ENCODE data around the gene MAML1.
"Not testable (repeated sequence)": the region's sequence is repeated elsewhere in the genome, so short reads cannot be mapped to it uniquely, and the experiment has no call there.

GRCh38 chr5:179697543-179697942 lies 35.1 kb upstream of the MAML1 start:
- TF ChIP-seq CTCF (conservative IDR thresholded peaks at IDR 0.05 in 1 of 2, IDR thresholded peaks at IDR 0.05 in 1 of 2; ENCODE audit: low read depth in 1 of 2, low read length in 2 of 2); EZH2 (IDR thresholded peaks at IDR 0.05; ENCODE audit: low read length, missing control alignments): not testable (repeated sequence)
